MCF 10A (cell line): ENCODE data around the gene ZNF362. TPM values are rescaled to one million over a fixed set of nuclear protein-coding genes. Genes with fewer than 3 reads are reported as not detected.

Source experiments
- BruUV-seq: library from RNA; stranded (reverse); fragments of 400-500 nt; replicated peaks from 2 replicates; lab custom pipeline; 2021; lab: Mats Ljungman, UMichigan
- CTCF ChIA-PET: fragments of 300-600 bp; sonication (Branson Sonifier 250); formaldehyde crosslinking; extraction: SDS; loops from one replicate; lab custom pipeline; 2021; ENCODE audit warnings: antibody characterized with exemption, inconsistent platforms; lab: Yijun Ruan, JAX
- POLR2A ChIA-PET: fragments of 300-600, 350-650 bp; sonication (Branson Sonifier 250); formaldehyde crosslinking; extraction: SDS; loops from one replicate; lab custom pipeline; 2020; ENCODE audit warnings: antibody characterized with exemption, inconsistent platforms; lab: Yijun Ruan, JAX
- DNase-seq: peaks from one replicate; pipeline ENCODE4 v3.0.0-alpha.2; 2018; ENCODE audit not compliant: unreplicated experiment
- H3K27ac Mint-ChIP-seq: one replicate; pipeline ENCODE4 v1.8.0; 2022; ENCODE audit warnings: mild to moderate bottlenecking, low read depth, mixed read lengths; ENCODE audit not compliant: unreplicated experiment
- H3K27me3 Mint-ChIP-seq: one replicate; pipeline ENCODE4 v1.8.0; 2022; ENCODE audit warnings: mixed read lengths; ENCODE audit not compliant: insufficient read depth, unreplicated experiment
- H3K36me3 Mint-ChIP-seq: one replicate; pipeline ENCODE4 v1.8.0; 2022; ENCODE audit warnings: mild to moderate bottlenecking, moderate library complexity, mixed read lengths; ENCODE audit not compliant: insufficient read depth, unreplicated experiment
- H3K4me1 Mint-ChIP-seq: one replicate; pipeline ENCODE4 v1.8.0; 2022; ENCODE audit warnings: mixed read lengths; ENCODE audit not compliant: insufficient read depth, unreplicated experiment
- H3K4me3 Mint-ChIP-seq: one replicate; pipeline ENCODE4 v1.8.0; 2022; ENCODE audit warnings: mild to moderate bottlenecking, moderate library complexity, mixed read lengths; ENCODE audit not compliant: unreplicated experiment
- H3K9me3 Mint-ChIP-seq: one replicate; pipeline ENCODE4 v1.8.0; 2022; ENCODE audit warnings: mixed read lengths; ENCODE audit not compliant: unreplicated experiment
- intact Hi-C: fragments of 100-400 bp; cut with micrococcal nuclease; formaldehyde crosslinking; loops from 2 replicates; pipeline ENCODE4 v1.14.1; 2022
- total RNA-seq: library from RNA; stranded (reverse); gene quantifications from 2 replicates; pipeline ENCODE4 v1.2.3, GENCODE V29; 2022
- TF ChIP-seq, protein P1 (sequence below): fragments of 200-600 bp; IDR thresholded peaks from one replicate; pipeline ENCODE4 v1.8.0; 2022; ENCODE audit warnings: antibody characterized with exemption, mild to moderate bottlenecking; ENCODE audit not compliant: unreplicated experiment

ZNF362 gene
- total RNA-seq, 1 experiment from 2014 or later: 15.8 TPM

DNA sequence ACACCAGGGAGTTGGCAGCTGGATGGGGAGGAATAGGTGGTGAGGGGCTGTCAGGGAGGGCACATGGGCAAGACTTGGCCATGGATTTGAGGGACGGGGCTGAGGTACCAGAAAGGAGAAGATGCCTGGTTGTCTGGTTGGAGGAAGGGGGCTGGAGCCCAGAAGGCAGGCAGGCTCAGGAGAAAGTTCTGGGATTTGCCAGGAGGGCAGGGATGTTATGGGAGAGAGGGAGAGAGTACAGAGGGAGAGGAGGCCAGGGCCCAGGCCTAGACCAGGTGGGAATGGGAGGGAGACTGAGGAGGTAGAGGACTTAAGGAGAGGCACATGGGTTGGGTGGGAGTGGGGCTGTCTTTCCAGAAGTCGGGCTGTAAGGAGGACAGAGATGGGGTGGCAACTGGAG lies 60.3 kb downstream of the ZNF362 start:
- DNase-seq: no peak
- no peak overlapping the region for H3K27ac Mint-ChIP-seq
- peaks cover 7% of the 10 kb centered on the region for H3K36me3 Mint-ChIP-seq
- intact Hi-C loops: no loop called here
- ChIA-PET CTCF (interaction anchor here (0.6 to 1.3 kb wide), 3 partner anchors 14 to 21 kb away, joined by 3 to 5 read pairs (median 3); no protein-coding TSS in a partner anchor), POLR2A (interaction anchor here (1.2 kb wide), 1 partner anchor 11 kb away, joined by 3 read pairs; no protein-coding TSS in a partner anchor)
- H3K4me1 Mint-ChIP-seq: no peaks in the 10 kb centered on the region
- TF ChIP-seq, protein P1, sequence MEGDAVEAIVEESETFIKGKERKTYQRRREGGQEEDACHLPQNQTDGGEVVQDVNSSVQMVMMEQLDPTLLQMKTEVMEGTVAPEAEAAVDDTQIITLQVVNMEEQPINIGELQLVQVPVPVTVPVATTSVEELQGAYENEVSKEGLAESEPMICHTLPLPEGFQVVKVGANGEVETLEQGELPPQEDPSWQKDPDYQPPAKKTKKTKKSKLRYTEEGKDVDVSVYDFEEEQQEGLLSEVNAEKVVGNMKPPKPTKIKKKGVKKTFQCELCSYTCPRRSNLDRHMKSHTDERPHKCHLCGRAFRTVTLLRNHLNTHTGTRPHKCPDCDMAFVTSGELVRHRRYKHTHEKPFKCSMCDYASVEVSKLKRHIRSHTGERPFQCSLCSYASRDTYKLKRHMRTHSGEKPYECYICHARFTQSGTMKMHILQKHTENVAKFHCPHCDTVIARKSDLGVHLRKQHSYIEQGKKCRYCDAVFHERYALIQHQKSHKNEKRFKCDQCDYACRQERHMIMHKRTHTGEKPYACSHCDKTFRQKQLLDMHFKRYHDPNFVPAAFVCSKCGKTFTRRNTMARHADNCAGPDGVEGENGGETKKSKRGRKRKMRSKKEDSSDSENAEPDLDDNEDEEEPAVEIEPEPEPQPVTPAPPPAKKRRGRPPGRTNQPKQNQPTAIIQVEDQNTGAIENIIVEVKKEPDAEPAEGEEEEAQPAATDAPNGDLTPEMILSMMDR: no peak
- H3K27me3 Mint-ChIP-seq: no peaks in the 10 kb centered on the region
- no peaks in the 10 kb centered on the region for H3K9me3 Mint-ChIP-seq
- BruUV-seq: no TSS peak
- no peak overlapping the region for H3K4me3 Mint-ChIP-seq

GRCh38 chr1:33317354-33317753 lies 61.1 kb downstream of the ZNF362 start:
- ChIA-PET CTCF (interaction anchor here (1.3 kb wide), 1 partner anchor 22 kb away, joined by 5 read pairs; no protein-coding TSS in a partner anchor), POLR2A (no interaction called here)
- no peaks in the 10 kb centered on the region for H3K4me1 Mint-ChIP-seq
- H3K27ac Mint-ChIP-seq: no peak overlapping the region
- no TSS peak for BruUV-seq
- TF ChIP-seq, protein P1: no peak
- intact Hi-C loops: no loop called here
- no peak overlapping the region for H3K4me3 Mint-ChIP-seq
- H3K9me3 Mint-ChIP-seq: no peaks in the 10 kb centered on the region
- H3K27me3 Mint-ChIP-seq: no peaks in the 10 kb centered on the region
- no peak for DNase-seq
- peaks cover 14% of the 10 kb centered on the region for H3K36me3 Mint-ChIP-seq

DNA sequence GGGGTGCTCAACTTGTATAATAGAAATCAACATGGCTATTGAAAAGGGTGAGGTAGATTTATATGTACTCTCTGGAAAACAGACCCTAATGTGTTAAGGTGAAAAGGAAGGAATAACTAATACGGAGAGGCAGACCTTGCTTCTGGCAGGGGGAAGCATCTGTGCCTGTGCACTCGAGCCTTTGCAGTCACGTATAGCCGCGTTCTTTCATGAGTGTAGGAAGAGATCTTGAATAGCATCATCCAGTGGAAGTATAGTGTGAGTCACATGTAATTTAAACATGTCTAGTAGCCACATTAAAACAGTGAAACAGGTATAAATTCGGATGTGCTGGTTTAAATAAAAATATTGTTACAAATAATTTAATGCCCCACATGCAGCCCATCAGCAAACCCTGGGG lies 61.7 kb downstream of the ZNF362 start:
- intact Hi-C loops: no loop called here
- BruUV-seq: no TSS peak
- no peaks in the 10 kb centered on the region for H3K9me3 Mint-ChIP-seq
- H3K27ac Mint-ChIP-seq: no peak overlapping the region
- CTCF ChIA-PET: interaction anchor here (0.8 to 1.3 kb wide), 2 partner anchors 22 to 120 kb away, joined by 3 to 5 read pairs; no protein-coding TSS in a partner anchor
- peaks cover 20% of the 10 kb centered on the region for H3K36me3 Mint-ChIP-seq
- DNase-seq: no peak
- H3K4me1 Mint-ChIP-seq: no peaks in the 10 kb centered on the region
- TF ChIP-seq, protein P1: no peak
- no peaks in the 10 kb centered on the region for H3K27me3 Mint-ChIP-seq
- POLR2A ChIA-PET: no interaction called here
- H3K4me3 Mint-ChIP-seq: no peak overlapping the region

DNA sequence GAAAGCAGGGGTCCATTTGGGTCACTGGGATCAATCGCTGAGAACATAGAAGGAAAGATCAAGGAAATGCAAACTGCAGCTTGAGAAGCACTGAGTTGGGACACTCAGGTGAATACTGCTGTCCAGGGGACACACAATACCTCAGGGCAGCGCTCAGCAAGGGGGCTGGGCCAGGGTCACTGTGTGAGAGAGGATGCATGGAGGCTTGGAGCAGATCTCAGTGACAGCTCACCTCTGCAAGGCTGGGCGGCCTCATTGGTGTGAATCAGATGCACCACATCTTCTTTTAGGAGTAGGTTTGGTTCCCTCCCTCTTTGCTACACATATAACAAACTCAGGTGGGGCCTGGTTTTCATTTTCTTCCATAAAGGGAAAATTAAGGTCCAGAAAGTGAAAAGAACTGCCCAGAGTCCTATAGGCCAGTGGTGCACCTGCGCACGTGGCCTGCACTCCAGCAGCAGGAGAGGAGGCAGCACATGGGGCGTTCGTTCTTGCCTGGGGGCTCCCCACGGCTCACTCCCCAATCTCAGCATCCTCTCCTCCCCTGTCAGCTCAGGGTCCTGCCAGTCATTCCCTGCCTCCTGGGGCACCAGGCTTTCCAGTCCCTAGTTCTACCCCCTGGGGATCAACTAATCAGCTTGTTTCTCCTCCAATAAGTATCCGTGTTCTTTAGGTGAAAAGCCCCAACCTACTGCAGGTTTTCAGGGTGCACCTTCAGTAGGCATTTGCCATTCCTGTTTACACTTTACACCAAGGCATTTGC lies 63.1 kb downstream of the ZNF362 start:
- no peaks in the 10 kb centered on the region for H3K4me1 Mint-ChIP-seq
- ChIA-PET CTCF (interaction anchor here (0.7 to 1.9 kb wide), 2 partner anchors 11 to 23 kb away, joined by 3 to 15 read pairs; no protein-coding TSS in a partner anchor), POLR2A (interaction anchor here (2.8 kb wide), 1 partner anchor 20 kb away, joined by 11 read pairs; no protein-coding TSS in a partner anchor)
- H3K4me3 Mint-ChIP-seq: no peak overlapping the region
- intact Hi-C loops: no loop called here
- TF ChIP-seq, protein P1: no peak
- no TSS peak for BruUV-seq
- H3K27ac Mint-ChIP-seq: no peak overlapping the region
- peaks cover 35% of the 10 kb centered on the region for H3K36me3 Mint-ChIP-seq
- H3K27me3 Mint-ChIP-seq: no peaks in the 10 kb centered on the region
- H3K9me3 Mint-ChIP-seq: no peaks in the 10 kb centered on the region
- DNase-seq: no peak
